Non-pigmented ciliary epithelial cell (primary cell): Measurements from ENCODE around the gene TBC1D22A.
A peak's percentile ranks its signal among the peaks of the same experiment; 100 is the strongest.
"Not testable (repeated sequence)": the region's sequence is repeated elsewhere in the genome, so short reads cannot be mapped to it uniquely, and the experiment has no call there.

ENCODE experiments used
- DNase-seq: peaks from one replicate; pipeline ENCODE4 v3.0.0-alpha.2; 2010; ENCODE audit warnings: low read depth

The TBC1D22A gene

DNA sequence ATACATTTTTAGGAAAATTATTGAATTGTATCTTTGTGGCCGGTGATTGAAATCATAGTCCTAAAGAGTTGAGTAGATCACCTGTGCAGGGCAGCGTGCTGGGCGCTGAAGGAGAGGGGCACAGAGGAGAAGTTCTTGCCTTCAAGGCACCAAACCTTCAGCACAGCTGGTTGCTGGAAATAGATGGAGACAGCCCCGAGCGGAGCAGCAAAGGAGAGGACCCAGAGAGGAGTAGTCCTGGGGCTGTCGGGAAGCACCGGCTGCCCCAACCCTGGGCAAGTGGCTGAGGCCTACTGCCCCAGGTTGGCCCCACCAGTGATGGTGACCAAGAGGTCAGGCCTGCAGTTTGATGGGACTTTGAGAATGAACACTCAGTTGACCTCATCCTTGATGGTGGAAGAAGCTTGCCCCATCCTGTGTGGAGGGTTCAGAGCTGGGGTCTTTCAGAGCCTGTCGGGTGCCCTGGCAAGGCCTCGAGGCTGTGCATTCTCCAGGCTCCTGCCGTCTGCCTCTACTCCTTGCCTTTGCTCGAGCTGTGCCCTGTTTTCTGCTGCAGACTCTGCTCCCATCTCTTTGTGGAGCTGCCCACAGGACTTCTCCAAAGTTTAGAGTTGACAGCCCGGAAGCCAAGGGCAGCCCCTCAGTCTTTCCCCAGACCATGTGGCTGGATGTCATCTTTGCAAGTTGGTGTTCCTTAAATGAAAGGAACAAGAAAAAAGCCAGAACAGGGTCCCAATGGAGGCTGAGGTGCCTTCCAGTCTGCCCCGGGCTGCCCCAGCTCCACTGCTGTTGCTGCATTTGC lies 285.1 kb downstream of the TBC1D22A start:
- no peak for DNase-seq

- no peak for DNase-seq
Measured at GRCh38 chr22:47048123-47049077, 285.9 kb downstream of the TBC1D22A start.

DNA sequence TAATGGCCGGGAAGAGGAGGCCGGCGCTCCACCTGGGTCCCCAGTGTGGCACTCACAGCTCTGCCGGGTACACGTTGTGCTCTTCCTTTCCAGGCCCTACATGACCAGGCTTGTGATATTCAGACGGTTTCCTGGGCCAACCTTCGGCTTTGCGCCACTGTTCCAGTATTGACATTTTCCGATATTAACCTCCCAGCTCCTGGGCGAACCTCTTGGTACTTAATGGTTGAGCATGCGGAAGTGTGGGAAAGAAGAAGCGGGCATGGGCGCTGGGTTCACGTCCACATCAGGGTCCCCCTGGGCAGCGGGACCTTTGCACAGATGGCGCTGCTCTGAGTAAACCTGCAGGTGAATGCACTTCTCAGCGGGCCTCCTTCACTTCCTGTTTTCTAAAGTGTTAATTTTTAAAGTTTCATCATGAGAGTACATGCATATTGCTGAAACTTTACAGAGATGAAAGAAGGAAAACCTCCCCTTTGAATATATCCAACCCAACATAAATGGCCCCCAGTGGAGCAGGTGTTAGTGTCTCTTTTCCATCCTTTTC lies 286.7 kb downstream of the TBC1D22A start:
- no peak for DNase-seq

GRCh38 chr22:47049736-47050400 lies 287.4 kb downstream of the TBC1D22A start:
- DNase-seq = not testable (repeated sequence)

GRCh38 chr22:47050401-47051051 lies 288.1 kb downstream of the TBC1D22A start:
- no peak for DNase-seq

GRCh38 chr22:47051441-47052071 lies 289.1 kb downstream of the TBC1D22A start:
- no peak for DNase-seq

- no peak for DNase-seq
Measured at GRCh38 chr22:47052236-47053012, 290.0 kb downstream of the TBC1D22A start.

DNA sequence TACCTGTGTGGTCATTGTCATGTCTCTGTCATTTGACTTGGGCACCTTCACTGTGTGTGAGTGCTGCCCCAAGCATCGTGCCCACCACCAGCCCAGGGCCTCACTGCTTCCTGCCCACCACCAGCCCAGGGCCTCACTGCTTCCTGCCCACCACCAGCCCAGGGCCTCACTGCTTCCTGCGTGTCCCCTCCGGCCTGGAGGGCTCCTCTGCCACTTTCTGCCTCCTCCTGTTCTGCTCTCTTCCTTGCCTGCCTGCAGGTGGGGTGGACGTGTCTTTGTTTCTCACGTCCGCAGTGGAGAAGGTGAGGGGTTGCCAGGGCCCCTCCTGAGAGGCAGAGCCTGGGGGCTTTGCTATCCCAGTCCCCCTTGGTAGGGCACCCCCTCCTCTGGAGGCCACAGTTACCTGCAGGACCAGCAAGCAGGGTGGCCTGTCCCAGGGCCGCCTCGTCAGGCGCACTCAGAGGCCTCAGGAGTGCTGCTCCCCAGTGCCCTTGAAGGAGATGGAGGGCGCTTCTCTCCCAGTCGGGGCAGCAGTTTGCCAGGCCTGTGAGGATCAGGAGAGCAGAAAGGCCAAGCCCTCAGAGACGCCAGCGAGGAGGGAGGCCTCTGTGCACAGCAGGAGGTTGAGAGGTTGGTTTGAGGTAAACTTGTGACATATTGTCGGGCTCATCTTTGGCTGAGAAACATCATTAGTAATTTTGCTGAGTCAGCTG lies 290.7 kb downstream of the TBC1D22A start:
- DNase-seq = no peak

GRCh38 chr22:47053726-47054141 lies 291.3 kb downstream of the TBC1D22A start:
- DNase-seq = peak; percentile 17

- no peak for DNase-seq
Measured at GRCh38 chr22:47054231-47055072, 292.0 kb downstream of the TBC1D22A start.

- no peak for DNase-seq
Measured at GRCh38 chr22:47055073-47055355, 292.6 kb downstream of the TBC1D22A start.

DNA sequence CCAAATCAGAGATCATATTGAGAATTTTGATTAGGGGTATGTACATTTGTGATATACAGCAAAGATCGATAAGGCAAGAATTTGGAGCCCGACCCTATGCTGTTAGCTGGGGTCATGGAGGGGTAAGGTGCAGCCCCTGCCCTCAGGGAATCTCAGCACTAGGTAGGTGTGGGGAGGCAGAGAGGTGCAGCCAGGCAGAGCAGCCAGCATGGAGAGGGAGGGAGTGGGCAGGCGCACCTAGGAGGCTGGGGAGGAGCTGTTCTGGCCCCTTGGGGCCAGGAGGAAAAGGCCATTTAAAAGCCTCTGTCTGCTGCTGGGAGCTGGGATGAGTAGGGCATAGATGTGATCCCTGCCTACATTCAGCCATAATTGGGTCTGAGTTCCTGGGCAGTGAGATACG lies 293.0 kb downstream of the TBC1D22A start:
- no peak for DNase-seq

DNA sequence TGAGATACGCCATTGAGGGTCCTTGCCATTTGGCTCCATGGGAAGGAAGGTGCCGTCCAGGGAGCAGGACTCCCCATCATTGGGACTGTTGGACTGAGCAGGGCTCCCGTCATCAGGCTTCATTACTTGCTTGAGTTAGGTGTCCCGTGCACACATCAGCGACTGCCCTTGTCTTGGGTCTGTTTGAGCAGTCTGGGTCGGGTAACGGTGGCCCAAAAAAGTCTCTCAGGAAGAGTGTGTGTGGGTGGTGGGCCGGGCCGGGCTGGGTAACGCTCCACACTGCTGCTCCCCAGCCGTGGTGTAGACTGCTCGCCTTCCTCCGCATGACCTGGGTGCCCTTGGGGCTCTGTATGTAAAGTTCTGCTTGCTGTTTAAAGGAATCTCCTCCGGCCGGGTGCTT lies 293.5 kb downstream of the TBC1D22A start:
- no peak for DNase-seq

DNA sequence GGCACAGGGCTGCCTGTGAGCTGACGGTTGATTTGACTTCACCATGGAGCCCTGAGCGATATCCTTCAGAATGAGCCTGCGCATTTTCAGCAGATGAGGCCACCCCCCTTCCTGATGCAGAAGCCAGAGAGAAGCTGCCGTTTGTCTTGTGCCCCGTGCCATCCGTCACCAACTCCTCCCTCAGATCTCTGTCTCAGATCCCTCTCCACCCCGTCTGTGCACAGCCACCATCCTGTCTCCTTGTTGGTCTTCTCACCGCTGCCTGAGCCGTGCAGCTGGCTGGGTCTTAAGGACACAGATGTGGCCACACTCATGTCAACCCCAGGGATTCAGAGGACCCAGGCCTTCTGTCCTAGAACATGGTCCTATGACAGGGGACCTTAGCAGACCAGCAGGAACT lies 293.9 kb downstream of the TBC1D22A start:
- DNase-seq = no peak

DNA sequence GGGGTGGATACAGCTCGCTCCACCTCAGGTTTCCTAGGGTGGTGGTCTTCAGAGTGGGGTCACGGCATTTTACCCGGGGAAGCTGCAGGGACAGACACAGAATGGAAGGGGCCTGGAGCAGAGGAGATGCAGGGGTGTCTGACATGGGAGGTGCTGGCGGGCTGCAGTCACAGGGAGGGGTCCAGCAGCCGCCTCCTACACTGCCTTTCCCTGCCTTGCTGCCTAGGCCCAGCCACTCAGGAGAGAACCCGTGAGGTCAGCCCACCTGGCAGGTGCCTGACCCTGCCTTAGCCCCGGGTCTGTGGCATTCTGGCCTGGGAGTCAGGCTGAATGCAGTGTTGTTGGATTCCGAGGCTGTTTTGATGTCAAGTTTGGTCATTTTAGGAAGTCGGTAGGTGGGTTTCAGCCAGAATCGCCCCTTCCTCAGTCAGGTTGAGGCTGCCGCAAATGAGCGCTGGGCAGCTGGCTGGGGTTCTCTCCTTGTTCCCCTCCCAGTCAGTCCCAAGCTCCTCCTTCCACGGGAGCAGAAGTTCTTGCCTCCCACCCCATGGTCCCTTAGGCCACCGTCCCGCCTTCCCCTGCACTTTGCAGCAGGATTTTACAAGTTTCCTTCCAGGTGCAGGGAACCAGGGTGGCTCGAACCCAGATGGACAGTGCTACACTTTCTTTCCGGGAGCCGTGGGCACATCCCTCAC lies 294.5 kb downstream of the TBC1D22A start:
- no peak for DNase-seq

DNA sequence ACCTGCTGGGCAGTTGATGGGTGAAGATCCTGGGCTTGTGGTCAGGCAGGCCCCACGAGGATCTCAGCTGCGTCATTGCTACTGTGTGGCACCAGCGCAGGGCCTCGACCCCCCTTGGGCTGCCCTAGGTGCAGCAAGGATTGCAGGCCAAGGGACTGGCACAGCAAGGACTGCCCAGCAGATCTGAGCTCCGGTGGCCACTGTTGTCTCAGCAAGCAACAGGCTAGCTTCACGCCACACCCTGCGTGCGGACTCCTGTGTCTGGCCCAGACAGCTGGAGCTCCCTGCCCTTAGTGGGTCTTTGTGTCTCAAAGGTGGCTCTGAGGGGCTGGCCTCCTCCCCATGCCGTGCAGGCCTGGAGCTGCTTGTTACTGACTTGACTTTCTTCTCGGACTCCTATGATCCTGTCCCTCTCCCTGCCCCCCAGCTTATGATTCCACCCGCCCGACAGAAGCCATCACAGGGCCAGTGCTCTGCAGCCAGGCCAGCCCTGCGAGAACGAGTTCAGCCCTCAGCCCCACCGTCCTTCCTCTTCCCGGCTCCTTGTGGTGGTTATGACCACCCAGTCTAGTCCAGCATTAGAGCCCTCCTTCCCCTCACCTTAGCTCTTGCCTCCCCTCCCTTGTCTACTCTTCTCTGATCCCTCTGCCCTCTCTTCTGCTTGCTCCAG lies 295.6 kb downstream of the TBC1D22A start:
- no peak for DNase-seq

DNA sequence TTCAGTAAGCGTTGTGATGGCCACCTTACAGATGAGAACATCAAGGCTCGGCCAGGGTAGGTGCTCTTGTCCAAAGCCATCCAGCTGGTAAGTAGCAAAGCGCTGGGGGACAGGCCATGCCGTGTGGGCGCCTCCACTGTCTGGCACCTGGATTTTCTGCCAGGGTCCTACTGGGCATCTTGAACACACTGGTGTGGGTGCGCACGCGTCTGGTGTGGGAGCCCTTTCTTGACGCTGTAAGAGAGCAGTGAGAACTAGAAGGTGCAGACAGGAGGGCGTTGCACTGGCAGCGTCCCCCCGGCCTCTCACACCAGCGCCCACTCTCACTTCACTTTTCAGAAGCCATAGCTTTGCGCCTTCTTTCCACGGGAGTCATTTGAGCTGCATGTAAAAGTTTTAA lies 296.6 kb downstream of the TBC1D22A start:
- no peak for DNase-seq

GRCh38 chr22:47059701-47060161 lies 297.3 kb downstream of the TBC1D22A start:
- no peak for DNase-seq
